MM.1S (cell line): Measurements from ENCODE around the gene SOX18.
A peak's percentile ranks its signal among the peaks of the same experiment; 100 is the strongest.

Experiments
- DNase-seq: peaks from one replicate; pipeline ENCODE4 v3.0.0-alpha.2; 2015
- H2AFZ ChIP-seq: fragments of 300-600 bp; sonication (generic); 2 replicates; pipeline ENCODE4 v1.6.0; 2016; ENCODE audit warnings: antibody characterized with exemption, low read length
- H3F3A ChIP-seq: fragments of 300-600 bp; sonication (generic); 2 replicates; pipeline ENCODE4 v1.6.1; 2016; ENCODE audit warnings: mild to moderate bottlenecking, antibody characterized with exemption, low read length, moderate library complexity, mixed read lengths; ENCODE audit not compliant: insufficient read depth
- H3K27ac ChIP-seq: fragments of 300-600 bp; sonication (generic); 2 replicates; pipeline ENCODE4 v1.5.1; 2016; ENCODE audit warnings: mild to moderate bottlenecking, low read length
- H3K27me3 ChIP-seq: fragments of 300-600 bp; sonication (generic); replicated peaks from 2 replicates; pipeline ENCODE4 v1.6.0; 2016; ENCODE audit warnings: low read length; ENCODE audit not compliant: insufficient read depth
- H3K36me3 ChIP-seq: fragments of 300-600 bp; sonication (generic); replicated peaks from 2 replicates; pipeline ENCODE4 v1.6.1; 2016; ENCODE audit warnings: mild to moderate bottlenecking, low read length, mixed read lengths; ENCODE audit not compliant: insufficient read depth
- H3K4me1 ChIP-seq: fragments of 300-600 bp; sonication (generic); 2 replicates; pipeline ENCODE4 v1.6.1; 2016; ENCODE audit warnings: low read length, mixed read lengths
- H3K4me2 ChIP-seq: fragments of 300-600 bp; sonication (generic); 2 replicates; pipeline ENCODE4 v1.6.0; 2016; ENCODE audit warnings: low read depth, low read length
- H3K4me3 ChIP-seq: fragments of 300-600 bp; sonication (generic); 2 replicates; pipeline ENCODE4 v1.5.1; 2016; ENCODE audit warnings: low read length, mixed read lengths
- H3K79me2 ChIP-seq: fragments of 300-600 bp; sonication (generic); 2 replicates; pipeline ENCODE4 v1.6.1; 2016; ENCODE audit warnings: mixed run types, low read length, mixed read lengths
- H3K9ac ChIP-seq: fragments of 300-600 bp; sonication (generic); 2 replicates; pipeline ENCODE4 v1.6.1; 2016; ENCODE audit warnings: low read length, mixed read lengths
- H3K9me2 ChIP-seq: fragments of 300-600 bp; sonication (generic); replicated peaks from 2 replicates; pipeline ENCODE4 v1.6.1; 2016; ENCODE audit warnings: mild to moderate bottlenecking, low read length, mixed read lengths; ENCODE audit not compliant: insufficient read depth
- H3K9me3 ChIP-seq: fragments of 300-600 bp; sonication (generic); replicated peaks from 2 replicates; pipeline ENCODE4 v1.6.1; 2016; ENCODE audit warnings: mild to moderate bottlenecking, low read length, mixed read lengths; ENCODE audit not compliant: insufficient read depth
- H4K20me1 ChIP-seq: fragments of 300-600 bp; sonication (generic); 2 replicates; pipeline ENCODE4 v1.6.1; 2016; ENCODE audit warnings: mild to moderate bottlenecking, low read length, moderate library complexity, mixed read lengths; ENCODE audit not compliant: insufficient read depth
- CTCF ChIP-seq: fragments of 300-600 bp; sonication (generic); IDR thresholded peaks from 2 replicates; pipeline ENCODE4 v1.5.1; 2016; ENCODE audit warnings: antibody characterized with exemption, low read length, mixed read lengths
- EZH2 ChIP-seq: fragments of 300-600 bp; sonication (generic); optimal IDR thresholded peaks from 2 replicates; pipeline ENCODE3; 2017; ENCODE audit warnings: low read depth, mild to moderate bottlenecking, antibody characterized with exemption, low read length, mixed read lengths
- EZH2phosphoT487 ChIP-seq: fragments of 300-600 bp; sonication (generic); IDR thresholded peaks from 2 replicates; pipeline ENCODE4 v1.6.1; 2018; ENCODE audit warnings: antibody characterized with exemption, low read length

The SOX18 gene

DNA sequence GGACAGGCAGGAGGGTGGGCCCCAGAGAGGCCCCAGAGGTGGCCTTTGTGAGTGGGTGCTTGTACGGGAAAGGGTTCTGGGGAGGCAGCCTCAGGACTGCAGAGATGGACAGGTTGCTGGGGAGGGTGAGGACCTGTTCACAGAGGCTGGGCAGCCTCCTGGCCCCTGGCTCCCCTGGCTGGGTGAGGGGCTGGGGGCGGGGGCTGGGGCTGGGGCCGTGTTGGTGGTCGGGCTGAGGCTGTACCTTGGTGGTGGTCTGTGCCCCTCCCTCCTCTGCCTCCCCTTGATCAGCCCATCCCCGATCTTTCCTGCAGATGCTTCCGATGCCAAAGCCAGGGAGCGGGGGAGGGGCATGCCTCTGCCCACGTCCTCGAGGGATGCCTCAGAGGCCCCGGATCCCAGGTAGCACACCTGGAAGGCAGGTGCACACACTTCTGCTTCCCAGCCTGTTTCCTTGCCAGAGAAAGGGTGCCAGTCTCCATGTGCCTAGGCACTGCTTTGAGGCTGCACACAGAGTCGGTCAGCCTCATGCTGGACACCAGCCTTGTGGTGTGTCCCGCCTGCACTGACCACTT is 18.4 kb upstream of the SOX18 start:
- no peak overlapping the region for H3K27ac ChIP-seq
- no peak overlapping the region for H3K4me2 ChIP-seq
- H3F3A ChIP-seq, result peaks cover 11% of the 10 kb centered on the region
- no peak overlapping the region for H3K9ac ChIP-seq
- H3K9me3 ChIP-seq, result no peaks in the 10 kb centered on the region
- H3K36me3 ChIP-seq, result no peaks in the 10 kb centered on the region
- no peaks in the 10 kb centered on the region for H3K9me2 ChIP-seq
- no peak overlapping the region for H3K4me3 ChIP-seq
- H2AFZ ChIP-seq, result no peak overlapping the region
- peaks cover 32% of the 10 kb centered on the region for H3K4me1 ChIP-seq
- H3K27me3 ChIP-seq, result no peaks in the 10 kb centered on the region
- H4K20me1 ChIP-seq, result no peaks in the 10 kb centered on the region
- no peak for TF ChIP-seq EZH2
- TF ChIP-seq EZH2phosphoT487, result no peak
- TF ChIP-seq CTCF, result no peak
- no peaks in the 10 kb centered on the region for H3K79me2 ChIP-seq
- no peak for DNase-seq

DNA sequence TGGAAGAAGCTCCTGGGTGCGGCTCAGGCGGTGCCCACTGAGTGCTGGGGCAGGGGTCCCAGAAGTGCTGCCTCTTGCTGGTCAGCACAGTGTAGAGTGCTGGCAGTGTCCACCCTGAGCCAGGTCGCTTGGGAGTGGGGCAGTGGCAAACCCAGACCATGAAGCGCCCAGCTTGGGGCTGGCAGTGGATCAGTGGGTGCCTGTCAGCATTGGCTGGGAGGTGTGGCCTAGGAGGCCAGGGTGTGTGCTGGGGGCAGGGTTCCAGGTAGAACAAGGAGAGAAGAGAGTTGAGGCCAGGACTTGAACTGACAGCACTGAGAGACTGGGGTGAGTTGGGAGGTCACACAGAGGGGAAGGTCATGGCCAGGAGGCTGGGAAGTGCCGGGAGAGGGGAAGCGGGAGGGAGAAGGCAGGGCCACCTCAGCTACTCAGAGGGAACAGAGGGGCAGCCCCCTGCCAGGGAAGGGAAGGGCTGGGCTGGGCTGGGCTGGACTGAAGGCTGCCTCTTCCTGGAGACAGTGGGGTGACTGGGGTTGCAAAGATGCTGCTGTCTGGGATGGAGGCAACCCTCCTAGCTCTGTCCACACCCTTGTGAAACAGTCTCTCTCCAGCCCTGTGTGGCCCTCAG is 17.7 kb upstream of the SOX18 start:
- Histone ChIP-seq H3K79me2 (no peaks in the 10 kb centered on the region), H3K9me3 (no peaks in the 10 kb centered on the region), H3K4me1 (peaks cover 37% of the 10 kb centered on the region), H3K4me3 (no peak overlapping the region), H2AFZ (no peak overlapping the region), H3K4me2 (peak overlapping the region; percentile 77), H3K27ac (no peak overlapping the region), H3F3A (peaks cover 11% of the 10 kb centered on the region), H3K9me2 (no peaks in the 10 kb centered on the region), H3K9ac (no peak overlapping the region), H4K20me1 (no peaks in the 10 kb centered on the region), H3K27me3 (no peaks in the 10 kb centered on the region), H3K36me3 (no peaks in the 10 kb centered on the region)
- no peak for DNase-seq
- TF ChIP-seq EZH2 (no peak), CTCF (no peak), EZH2phosphoT487 (no peak)

DNA sequence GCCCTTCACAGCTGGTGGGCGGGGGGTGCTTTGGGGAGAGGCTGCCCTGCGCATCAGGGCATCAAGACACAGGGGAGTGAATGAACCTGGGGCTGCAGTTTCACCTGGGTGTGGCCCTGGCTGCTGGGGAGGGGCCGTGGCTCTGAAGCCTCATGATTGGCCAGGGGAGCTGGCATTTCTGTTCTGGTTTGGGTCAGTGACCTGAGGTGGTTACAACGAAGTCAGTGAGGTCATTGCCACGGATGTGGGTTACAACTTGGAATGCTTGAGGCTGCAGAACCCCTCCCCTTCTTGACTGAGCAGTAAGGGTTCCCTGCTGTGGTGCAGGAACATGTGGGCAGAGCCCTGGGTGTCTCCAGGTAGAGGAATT is 16.5 kb upstream of the SOX18 start:
- H3K79me2 ChIP-seq, result no peaks in the 10 kb centered on the region
- peak overlapping the region; percentile 49; the same call in 1 of the 2 replicates for H3K9ac ChIP-seq
- DNase-seq, result peak; percentile 95
- peaks cover 38% of the 10 kb centered on the region for H3K4me1 ChIP-seq
- H2AFZ ChIP-seq, result no peak overlapping the region
- no peaks in the 10 kb centered on the region for H3K27me3 ChIP-seq
- peak overlapping the region; percentile 16; the same call in 1 of the 2 replicates for H3K4me3 ChIP-seq
- H4K20me1 ChIP-seq, result no peaks in the 10 kb centered on the region
- H3K9me2 ChIP-seq, result no peaks in the 10 kb centered on the region
- no peaks in the 10 kb centered on the region for H3K9me3 ChIP-seq
- TF ChIP-seq EZH2 (no peak), CTCF (no peak), EZH2phosphoT487 (no peak)
- no peaks in the 10 kb centered on the region for H3K36me3 ChIP-seq
- peaks cover 11% of the 10 kb centered on the region for H3F3A ChIP-seq
- H3K27ac ChIP-seq, result peak overlapping the region; percentile 84; the same call in 1 of the 2 replicates
- H3K4me2 ChIP-seq, result peak overlapping the region; percentile 77
